Breast epithelium (tissue), 3 donors: ENCODE measurements around the gene FGGY.

Experiments used
- POLR2A ChIP-seq: fragments of 450-650 bp; IDR thresholded peaks from one replicate; pipeline ENCODE4 v1.6.1; 2016; ENCODE audit warnings: antibody characterized with exemption, mild to moderate bottlenecking, moderate library complexity
- POLR2AphosphoS5 ChIP-seq, 3 donors: sonication (generic); formaldehyde crosslinking; IDR thresholded peaks; one replicate each; pipeline ENCODE4 v1.6.1; 2017; ENCODE audit warnings: antibody characterized with exemption in 3 of 3

DNA sequence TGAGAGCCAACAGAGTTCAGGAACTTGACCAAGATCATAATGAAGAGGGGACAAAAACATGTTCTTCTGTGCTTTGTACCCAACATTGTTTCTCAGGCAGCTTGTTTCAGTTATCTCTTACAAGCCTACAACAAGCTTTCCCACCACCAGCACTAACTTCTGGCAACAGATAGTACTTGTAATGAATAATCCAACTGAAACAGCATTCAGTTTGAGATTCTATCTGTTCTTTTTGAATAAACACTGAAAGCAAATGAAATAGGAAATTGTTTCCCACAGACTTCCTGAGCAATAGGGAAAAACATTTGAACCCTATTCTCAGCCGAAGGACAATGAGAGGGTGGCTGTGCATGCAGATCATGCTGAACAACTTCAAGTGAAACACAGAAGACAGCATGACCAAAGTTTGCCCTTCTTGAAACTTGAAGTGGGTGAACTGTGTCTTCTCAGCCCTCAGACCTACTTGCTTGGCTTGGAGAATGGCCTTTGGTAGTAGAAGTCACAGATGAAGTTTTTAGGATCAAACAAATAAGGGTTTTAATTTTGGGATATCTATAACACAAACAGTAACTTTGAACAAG, 506.7 kb downstream of the FGGY start:
- TF ChIP-seq POLR2AphosphoS5 (IDR thresholded peaks at IDR 0.05) (no peak), POLR2A (no peak)
